Measurements from ENCODE around the gene TBC1D17.

- no peak for TF ChIP-seq MBNL3 (CRISPR knock-in tag; conservative IDR thresholded peaks at IDR 0.05)
- no peak for TF ChIP-seq HDAC2 (CRISPR knock-in tag; IDR thresholded peaks at IDR 0.05)
- no peak for TF ChIP-seq ZNF143 (CRISPR knock-in tag; IDR thresholded peaks at IDR 0.05)
- TF ChIP-seq RFX5 (IDR thresholded peaks at IDR 0.05; ENCODE audit: low read depth, low read length), result no peak
- TF ChIP-seq, protein P1, sequence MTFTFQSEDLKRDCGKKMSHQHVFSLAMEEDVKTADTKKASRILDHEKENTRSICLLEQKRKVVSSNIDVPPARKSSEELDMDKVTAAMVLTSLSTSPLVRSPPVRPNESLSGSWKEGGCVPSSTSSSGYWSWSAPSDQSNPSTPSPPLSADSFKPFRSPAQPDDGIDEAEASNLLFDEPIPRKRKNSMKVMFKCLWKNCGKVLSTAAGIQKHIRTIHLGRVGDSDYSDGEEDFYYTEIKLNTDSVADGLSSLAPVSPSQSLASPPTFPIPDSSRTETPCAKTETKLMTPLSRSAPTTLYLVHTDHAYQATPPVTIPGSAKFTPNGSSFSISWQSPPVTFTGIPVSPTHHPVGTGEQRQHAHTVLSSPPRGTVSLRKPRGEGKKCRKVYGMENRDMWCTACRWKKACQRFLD (CRISPR knock-in tag; IDR thresholded peaks at IDR 0.05; ENCODE audit: borderline replicate concordance), result no peak
- TF ChIP-seq ARNTL (CRISPR knock-in tag; IDR thresholded peaks at IDR 0.05), result no peak
- TF ChIP-seq SIX4 (CRISPR knock-in tag; IDR thresholded peaks at IDR 0.05), result no peak
- TF ChIP-seq, protein P2, sequence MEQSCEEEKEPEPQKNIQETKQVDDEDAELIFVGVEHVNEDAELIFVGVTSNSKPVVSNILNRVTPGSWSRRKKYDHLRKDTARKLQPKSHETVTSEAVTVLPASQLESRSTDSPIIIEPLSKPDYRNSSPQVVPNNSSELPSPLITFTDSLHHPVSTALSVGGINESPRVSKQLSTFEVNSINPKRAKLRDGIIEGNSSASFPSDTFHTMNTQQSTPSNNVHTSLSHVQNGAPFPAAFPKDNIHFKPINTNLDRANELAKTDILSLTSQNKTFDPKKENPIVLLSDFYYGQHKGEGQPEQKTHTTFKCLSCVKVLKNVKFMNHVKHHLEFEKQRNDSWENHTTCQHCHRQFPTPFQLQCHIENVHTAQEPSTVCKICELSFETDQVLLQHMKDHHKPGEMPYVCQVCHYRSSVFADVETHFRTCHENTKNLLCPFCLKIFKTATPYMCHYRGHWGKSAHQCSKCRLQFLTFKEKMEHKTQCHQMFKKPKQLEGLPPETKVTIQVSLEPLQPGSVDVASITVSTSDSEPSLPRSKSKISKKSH (CRISPR knock-in tag; IDR thresholded peaks at IDR 0.05; ENCODE audit: borderline replicate concordance), result no peak
- no peak for TF ChIP-seq FOXK1 (CRISPR knock-in tag; IDR thresholded peaks at IDR 0.05; ENCODE audit: borderline replicate concordance, low read depth)
- no peak for TF ChIP-seq POLR2A (IDR thresholded peaks at IDR 0.05; ENCODE audit: insufficient read depth in 1 of 2, low read depth in 2 of 2, low read length in 2 of 2)
- TF ChIP-seq SMARCC2 (IDR thresholded peaks at IDR 0.05), result no peak
- TF ChIP-seq RAD21 (CRISPR knock-in tag; IDR thresholded peaks at IDR 0.05), result no peak
- TF ChIP-seq PLSCR1 (CRISPR knock-in tag; IDR thresholded peaks at IDR 0.05; ENCODE audit: borderline replicate concordance), result no peak
Observed at GRCh38 chr19:49838885-49839588, 38.5 kb upstream of the TBC1D17 start.
